Natural killer cell (primary cell): Measurements from ENCODE around the gene CSNK2A1. TPM values are rescaled to one million over a fixed set of nuclear protein-coding genes. Genes with fewer than 3 reads are reported as not detected.
A peak's percentile ranks its signal among the peaks of the same experiment; 100 is the strongest.

Experiments used
- ATAC-seq, 3 donors: fragments of 150-1000 bp in 2 of 3; fragments of 200-7000 bp in 1 of 3; cut with Tn5 transposase; 1 replicate in 1 of 3; 2 replicates in 2 of 3; pipeline ENCODE4 v1.10.0; 2021; ENCODE audit warnings: mild to moderate bottlenecking in 2 of 3, moderate library complexity in 2 of 3
- DNase-seq, 2 donors: peaks; one replicate each; pipeline versions ENCODE4 v3.0.0 to v3.0.0-alpha.2; 2013 to 2021; ENCODE audit warnings: mixed read lengths in 1 of 2
- H3K27ac ChIP-seq: one replicate; pipeline ENCODE4 v1.5.1; 2013; ENCODE audit warnings: mild to moderate bottlenecking, low read length
- H3K27me3 ChIP-seq: one replicate; pipeline ENCODE4 v1.6.1; 2013; ENCODE audit warnings: low read length; ENCODE audit not compliant: control insufficient read depth, insufficient read depth
- H3K36me3 ChIP-seq: one replicate; pipeline ENCODE4 v1.6.1; 2013; ENCODE audit warnings: low read length; ENCODE audit not compliant: control insufficient read depth, insufficient read depth
- H3K4me1 ChIP-seq: one replicate; pipeline ENCODE4 v1.6.1; 2013; ENCODE audit warnings: low read length; ENCODE audit not compliant: control insufficient read depth, insufficient read depth
- H3K4me3 ChIP-seq: one replicate; pipeline ENCODE4 v1.5.1; 2013; ENCODE audit warnings: low read length
- H3K9me3 ChIP-seq: one replicate; pipeline ENCODE4 v1.6.1; 2013; ENCODE audit warnings: low read length; ENCODE audit not compliant: control insufficient read depth, insufficient read depth
- H3K27ac Mint-ChIP-seq, 2 donors: one replicate each; pipeline ENCODE4 v1.8.0; 2022; ENCODE audit warnings: mild to moderate bottlenecking in 2 of 2, mixed read lengths in 2 of 2, moderate library complexity in 1 of 2
- H3K27me3 Mint-ChIP-seq, 2 donors: one replicate each; pipeline ENCODE4 v1.8.0; 2022; ENCODE audit warnings: low read depth in 2 of 2, mixed read lengths in 2 of 2
- H3K36me3 Mint-ChIP-seq: one replicate; pipeline ENCODE4 v1.8.0; 2022; ENCODE audit warnings: mixed read lengths
- H3K4me1 Mint-ChIP-seq, 2 donors: one replicate each; pipeline ENCODE4 v1.8.0; 2022; ENCODE audit warnings: mixed read lengths in 2 of 2
- H3K4me3 Mint-ChIP-seq: one replicate; pipeline ENCODE4 v1.8.0; 2022; ENCODE audit warnings: mild to moderate bottlenecking, moderate library complexity, mixed read lengths
- H3K9me3 Mint-ChIP-seq, 2 donors: one replicate each; pipeline ENCODE4 v1.8.0; 2022; ENCODE audit warnings: mixed read lengths in 2 of 2
- WGBS: methylation state at CpG from one replicate; pipeline ENCODE4 v1.1.7; 2013; ENCODE audit warnings: missing lambda C conversion rate; ENCODE audit not compliant: insufficient coverage; 5-methylcytosine and 5-hydroxymethylcytosine counted together
- intact Hi-C: fragments of 100-400 bp; cut with micrococcal nuclease; formaldehyde crosslinking; loops from one replicate; pipeline ENCODE4 v1.14.2; 2022
- total RNA-seq, 4 donors: library from RNA; stranded (reverse); fragments of 120-200 nt in 1 of 4; gene quantifications; one replicate each; pipeline versions ENCODE4 v1.2.3 to v1.2.4, GENCODE V29; 2013 to 2022
- TF ChIP-seq, protein P1 (sequence below): fragments of 200-600 bp; IDR thresholded peaks from one replicate; pipeline ENCODE4 v1.8.0; 2022; ENCODE audit warnings: antibody characterized with exemption

The CSNK2A1 gene
- total RNA-seq, 3 donors from 2014 or later (not counting 1 experiment from before 2014, with no cell fraction given) = 88.8 to 92.6 (median 88.9) TPM

DNA sequence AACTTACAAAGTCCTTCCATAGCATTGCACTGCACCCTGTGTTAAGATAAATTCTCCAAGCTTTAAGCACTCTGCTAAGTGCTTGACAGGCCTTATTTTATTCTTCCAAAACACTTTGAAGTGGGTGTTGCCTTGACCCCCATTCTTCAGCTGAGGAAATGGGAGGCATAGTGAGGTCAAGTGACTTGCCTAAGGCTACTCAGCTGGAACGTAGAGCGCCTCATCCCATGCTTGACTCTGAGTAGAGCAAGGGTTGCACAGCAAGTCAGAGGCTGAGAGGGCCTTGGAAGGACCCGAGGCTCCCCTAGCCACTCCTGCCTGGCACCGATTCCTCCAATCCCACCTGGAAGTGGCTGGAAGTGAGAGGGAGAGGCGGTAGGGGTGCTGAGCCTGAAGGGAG is 19.6 kb upstream of the CSNK2A1 start:
- ATAC-seq (no peak), DNase-seq (no peak)
- H3K4me1 Mint-ChIP-seq = no peaks in the 10 kb centered on the region
- intact Hi-C loops = loop anchor here (5.0 kb wide), 2 partner anchors 104 to 174 kb away; no protein-coding TSS in a partner anchor
- Histone ChIP-seq H3K27me3 (peaks cover 6% of the 10 kb centered on the region), H3K9me3 (no peaks in the 10 kb centered on the region), H3K4me3 (no peak overlapping the region), H3K27ac (no peak overlapping the region), H3K36me3 (no peaks in the 10 kb centered on the region), H3K4me1 (no peaks in the 10 kb centered on the region)
- H3K27me3 Mint-ChIP-seq = peaks cover 17 to 19% of the 10 kb centered on the region in 2 donors
- no peak overlapping the region for H3K27ac Mint-ChIP-seq
- TF ChIP-seq, protein P1, sequence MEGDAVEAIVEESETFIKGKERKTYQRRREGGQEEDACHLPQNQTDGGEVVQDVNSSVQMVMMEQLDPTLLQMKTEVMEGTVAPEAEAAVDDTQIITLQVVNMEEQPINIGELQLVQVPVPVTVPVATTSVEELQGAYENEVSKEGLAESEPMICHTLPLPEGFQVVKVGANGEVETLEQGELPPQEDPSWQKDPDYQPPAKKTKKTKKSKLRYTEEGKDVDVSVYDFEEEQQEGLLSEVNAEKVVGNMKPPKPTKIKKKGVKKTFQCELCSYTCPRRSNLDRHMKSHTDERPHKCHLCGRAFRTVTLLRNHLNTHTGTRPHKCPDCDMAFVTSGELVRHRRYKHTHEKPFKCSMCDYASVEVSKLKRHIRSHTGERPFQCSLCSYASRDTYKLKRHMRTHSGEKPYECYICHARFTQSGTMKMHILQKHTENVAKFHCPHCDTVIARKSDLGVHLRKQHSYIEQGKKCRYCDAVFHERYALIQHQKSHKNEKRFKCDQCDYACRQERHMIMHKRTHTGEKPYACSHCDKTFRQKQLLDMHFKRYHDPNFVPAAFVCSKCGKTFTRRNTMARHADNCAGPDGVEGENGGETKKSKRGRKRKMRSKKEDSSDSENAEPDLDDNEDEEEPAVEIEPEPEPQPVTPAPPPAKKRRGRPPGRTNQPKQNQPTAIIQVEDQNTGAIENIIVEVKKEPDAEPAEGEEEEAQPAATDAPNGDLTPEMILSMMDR = no peak
- H3K4me3 Mint-ChIP-seq = no peak overlapping the region
- H3K9me3 Mint-ChIP-seq = no peaks in the 10 kb centered on the region
- H3K36me3 Mint-ChIP-seq = no peaks in the 10 kb centered on the region
- WGBS = 90% methylated on average over 5 of the region's 5 CpGs

DNA sequence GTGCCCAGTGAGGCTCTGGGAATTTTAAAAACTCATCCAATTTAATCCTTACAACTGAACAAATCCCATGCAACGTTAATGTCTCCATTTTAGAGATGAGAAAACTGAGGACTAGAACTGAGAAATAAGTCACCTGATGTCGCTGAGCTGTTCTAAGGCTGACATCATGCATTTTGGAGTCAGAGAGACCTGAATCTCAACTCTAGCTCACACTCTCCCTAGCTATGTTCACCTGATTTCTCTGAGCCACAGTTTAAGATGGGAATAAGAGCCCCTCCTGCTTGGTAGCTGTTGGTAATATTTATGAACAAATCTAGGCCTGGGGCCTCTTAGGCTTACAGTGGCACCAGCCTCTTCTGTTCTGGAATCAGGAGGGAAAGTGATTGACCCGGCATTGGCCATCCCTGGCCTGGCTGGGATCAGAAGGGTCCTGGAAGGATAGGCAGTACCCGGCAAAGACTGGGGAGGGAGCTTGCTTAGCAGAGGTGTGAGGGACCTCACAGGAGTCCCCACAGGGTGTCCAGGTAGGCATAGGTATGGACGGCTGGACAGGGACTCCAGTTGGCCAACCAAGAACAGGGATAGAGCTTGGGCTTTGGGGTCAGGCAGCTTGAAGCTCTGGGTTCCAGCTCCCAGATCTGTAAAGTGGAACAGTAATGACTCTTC is 18.8 kb upstream of the CSNK2A1 start:
- Histone ChIP-seq H3K4me3 (no peak overlapping the region), H3K9me3 (no peaks in the 10 kb centered on the region), H3K27me3 (peaks cover 4% of the 10 kb centered on the region), H3K27ac (no peak overlapping the region), H3K36me3 (no peaks in the 10 kb centered on the region), H3K4me1 (no peaks in the 10 kb centered on the region)
- H3K4me3 Mint-ChIP-seq = no peak overlapping the region
- intact Hi-C loops = loop anchor here (5.0 kb wide), 2 partner anchors 105 to 175 kb away; no protein-coding TSS in a partner anchor
- DNase-seq (no peak), ATAC-seq (no peak)
- no peaks in the 10 kb centered on the region for H3K36me3 Mint-ChIP-seq
- 74% methylated on average over 5 of the region's 5 CpGs for WGBS
- no peaks in the 10 kb centered on the region for H3K4me1 Mint-ChIP-seq
- peaks cover 17 to 18% of the 10 kb centered on the region in 2 donors for H3K27me3 Mint-ChIP-seq
- no peak overlapping the region for H3K27ac Mint-ChIP-seq
- H3K9me3 Mint-ChIP-seq = no peaks in the 10 kb centered on the region
- TF ChIP-seq, protein P1 = no peak

DNA sequence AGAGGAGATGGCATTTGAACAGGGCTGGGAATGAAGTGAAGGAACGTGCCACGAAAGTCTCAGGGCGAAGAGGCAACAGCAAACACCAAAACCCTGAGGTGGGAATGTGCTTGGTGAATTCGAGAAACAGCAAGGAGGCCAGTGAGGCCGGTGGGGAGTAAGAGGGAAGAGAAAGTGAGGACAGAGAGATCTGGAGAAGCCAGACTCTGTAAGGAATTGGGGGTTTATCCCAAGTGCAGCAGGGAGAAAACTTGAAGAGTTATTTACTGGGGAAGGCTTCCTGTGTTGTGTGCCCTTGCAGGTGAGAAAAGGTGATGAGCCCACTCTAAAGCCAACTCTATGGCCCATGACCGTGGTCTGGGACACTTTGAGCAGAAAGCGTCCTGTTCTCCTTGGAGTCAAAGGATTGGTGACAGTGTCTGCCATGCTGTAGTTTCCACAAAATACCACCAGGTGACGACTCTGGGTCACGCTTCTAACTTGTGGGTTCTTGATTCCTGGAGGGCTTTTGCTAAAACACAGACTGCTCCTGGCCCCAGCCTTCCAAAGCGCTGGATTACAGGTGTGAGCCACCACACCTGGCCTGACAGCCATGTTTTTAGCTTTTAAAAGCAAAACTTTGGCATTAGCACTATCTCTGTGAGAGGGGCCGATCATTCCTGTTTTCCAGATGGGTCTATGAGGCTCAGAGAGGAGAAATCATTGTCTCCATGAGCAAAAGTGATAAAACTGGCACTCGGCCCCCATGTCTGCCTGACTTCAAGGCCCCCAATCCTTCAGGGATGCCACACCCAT is 18.0 kb upstream of the CSNK2A1 start:
- H3K36me3 Mint-ChIP-seq = no peaks in the 10 kb centered on the region
- no peaks in the 10 kb centered on the region for H3K36me3 ChIP-seq
- DNase-seq (peak in 1 of 2 donors; percentile 61), ATAC-seq (peak; percentile 64 to 79 (median 73))
- intact Hi-C loops = loop anchor here (1.0 to 5.0 kb wide), 3 partner anchors 84 to 176 kb away; no protein-coding TSS in a partner anchor
- H3K4me3 ChIP-seq = no peak overlapping the region
- no peaks in the 10 kb centered on the region for H3K27me3 ChIP-seq
- H3K4me1 Mint-ChIP-seq = no peaks in the 10 kb centered on the region
- no peaks in the 10 kb centered on the region for H3K4me1 ChIP-seq
- TF ChIP-seq, protein P1 = peak; percentile 72
- no peak overlapping the region for H3K27ac Mint-ChIP-seq
- H3K27me3 Mint-ChIP-seq = peaks cover 12 to 17% of the 10 kb centered on the region in 2 donors
- no peak overlapping the region for H3K27ac ChIP-seq
- H3K9me3 Mint-ChIP-seq = no peaks in the 10 kb centered on the region
- no peaks in the 10 kb centered on the region for H3K9me3 ChIP-seq
- H3K4me3 Mint-ChIP-seq = no peak overlapping the region
- WGBS = 39% methylated on average over 12 of the region's 12 CpGs
